ENCODE measurements around the gene ATP6V1G1.
"Not testable (repeated sequence)": the region's sequence is repeated elsewhere in the genome, so short reads cannot be mapped to it uniquely, and the experiment has no call there.

The ATP6V1G1 gene

GRCh38 chr9:114558027-114558675 is 29.4 kb upstream of the ATP6V1G1 start:
- H3K9me3 ChIP-seq (ENCODE audit: control insufficient read depth in 1 of 2, low read length in 2 of 2) = no peaks in the 10 kb centered on the region

GRCh38 chr9:114559830-114560513 is 27.6 kb upstream of the ATP6V1G1 start:
- Histone ChIP-seq H3K4me3 (ENCODE audit: low read depth in 1 of 2, low read length in 2 of 2) (no peak overlapping the region), H3K27me3 (ENCODE audit: low read depth, low read length) (no peaks in the 10 kb centered on the region), H3K27ac (ENCODE audit: low read length) (no peak overlapping the region), H3K36me3 (ENCODE audit: control insufficient read depth in 1 of 2, insufficient read depth in 2 of 2, low read length in 2 of 2) (no peaks in the 10 kb centered on the region), H3K9me3 (ENCODE audit: control insufficient read depth in 1 of 2, low read length in 2 of 2) (no peaks in the 10 kb centered on the region), H3K4me1 (ENCODE audit: control insufficient read depth in 1 of 2, insufficient read depth in 2 of 2, low read length in 2 of 2) (no peaks in the 10 kb centered on the region)

More at GRCh38 chr9:114558027-114558675, 29.4 kb upstream of the ATP6V1G1 start:
- no peaks in the 10 kb centered on the region for H3K4me1 ChIP-seq (ENCODE audit: control insufficient read depth in 1 of 2, insufficient read depth in 2 of 2, low read length in 2 of 2)
- no peaks in the 10 kb centered on the region for H3K27me3 ChIP-seq (ENCODE audit: low read depth, low read length)
- no peaks in the 10 kb centered on the region for H3K36me3 ChIP-seq (ENCODE audit: control insufficient read depth in 1 of 2, insufficient read depth in 2 of 2, low read length in 2 of 2)
- no peak overlapping the region for H3K27ac ChIP-seq (ENCODE audit: low read length)
- no peak overlapping the region for H3K4me3 ChIP-seq (ENCODE audit: low read depth in 1 of 2, low read length in 2 of 2)

GRCh38 chr9:114560956-114561355 is 26.6 kb upstream of the ATP6V1G1 start:
- H3K4me3 ChIP-seq (ENCODE audit: low read depth in 1 of 2, low read length in 2 of 2) = no peak overlapping the region
- no peak overlapping the region for H3K27ac ChIP-seq (ENCODE audit: low read length)
- no peaks in the 10 kb centered on the region for H3K9me3 ChIP-seq (ENCODE audit: control insufficient read depth in 1 of 2, low read length in 2 of 2)
- H3K27me3 ChIP-seq (ENCODE audit: low read depth, low read length) = no peaks in the 10 kb centered on the region
- H3K36me3 ChIP-seq (ENCODE audit: control insufficient read depth in 1 of 2, insufficient read depth in 2 of 2, low read length in 2 of 2) = no peaks in the 10 kb centered on the region
- H3K4me1 ChIP-seq (ENCODE audit: control insufficient read depth in 1 of 2, insufficient read depth in 2 of 2, low read length in 2 of 2) = no peaks in the 10 kb centered on the region

GRCh38 chr9:114561771-114562170 is 25.8 kb upstream of the ATP6V1G1 start:
- H3K27me3 ChIP-seq (ENCODE audit: low read depth, low read length) = no peaks in the 10 kb centered on the region
- H3K36me3 ChIP-seq (ENCODE audit: control insufficient read depth in 1 of 2, insufficient read depth in 2 of 2, low read length in 2 of 2) = no peaks in the 10 kb centered on the region
- no peaks in the 10 kb centered on the region for H3K9me3 ChIP-seq (ENCODE audit: control insufficient read depth in 1 of 2, low read length in 2 of 2)
- H3K4me1 ChIP-seq (ENCODE audit: control insufficient read depth in 1 of 2, insufficient read depth in 2 of 2, low read length in 2 of 2) = no peaks in the 10 kb centered on the region
- no peak overlapping the region for H3K27ac ChIP-seq (ENCODE audit: low read length)
- no peak overlapping the region for H3K4me3 ChIP-seq (ENCODE audit: low read depth in 1 of 2, low read length in 2 of 2)

- Histone ChIP-seq H3K4me3 (ENCODE audit: low read depth in 1 of 2, low read length in 2 of 2) (no peak overlapping the region), H3K4me1 (ENCODE audit: control insufficient read depth in 1 of 2, insufficient read depth in 2 of 2, low read length in 2 of 2) (no peaks in the 10 kb centered on the region), H3K36me3 (ENCODE audit: control insufficient read depth in 1 of 2, insufficient read depth in 2 of 2, low read length in 2 of 2) (no peaks in the 10 kb centered on the region), H3K9me3 (ENCODE audit: control insufficient read depth in 1 of 2, low read length in 2 of 2) (no peaks in the 10 kb centered on the region), H3K27ac (ENCODE audit: low read length) (no peak overlapping the region), H3K27me3 (ENCODE audit: low read depth, low read length) (no peaks in the 10 kb centered on the region)
Measured at GRCh38 chr9:114565204-114565603, 22.4 kb upstream of the ATP6V1G1 start.

- Histone ChIP-seq H3K27ac (ENCODE audit: low read length) (no peak overlapping the region), H3K36me3 (ENCODE audit: control insufficient read depth in 1 of 2, insufficient read depth in 2 of 2, low read length in 2 of 2) (no peaks in the 10 kb centered on the region), H3K4me3 (ENCODE audit: low read depth in 1 of 2, low read length in 2 of 2) (no peak overlapping the region), H3K4me1 (ENCODE audit: control insufficient read depth in 1 of 2, insufficient read depth in 2 of 2, low read length in 2 of 2) (no peaks in the 10 kb centered on the region), H3K9me3 (ENCODE audit: control insufficient read depth in 1 of 2, low read length in 2 of 2) (no peaks in the 10 kb centered on the region), H3K27me3 (ENCODE audit: low read depth, low read length) (no peaks in the 10 kb centered on the region)
Measured at GRCh38 chr9:114570742-114571141, 16.8 kb upstream of the ATP6V1G1 start.

GRCh38 chr9:114571391-114571790 is 16.2 kb upstream of the ATP6V1G1 start:
- no peaks in the 10 kb centered on the region for H3K4me1 ChIP-seq (ENCODE audit: control insufficient read depth in 1 of 2, insufficient read depth in 2 of 2, low read length in 2 of 2)
- no peak overlapping the region for H3K4me3 ChIP-seq (ENCODE audit: low read depth in 1 of 2, low read length in 2 of 2)
- no peak overlapping the region for H3K27ac ChIP-seq (ENCODE audit: low read length)
- H3K36me3 ChIP-seq (ENCODE audit: control insufficient read depth in 1 of 2, insufficient read depth in 2 of 2, low read length in 2 of 2) = no peaks in the 10 kb centered on the region
- no peaks in the 10 kb centered on the region for H3K9me3 ChIP-seq (ENCODE audit: control insufficient read depth in 1 of 2, low read length in 2 of 2)
- H3K27me3 ChIP-seq (ENCODE audit: low read depth, low read length) = no peaks in the 10 kb centered on the region

- Histone ChIP-seq H3K4me3 (ENCODE audit: low read depth in 1 of 2, low read length in 2 of 2) (no peak overlapping the region), H3K27ac (ENCODE audit: low read length) (no peak overlapping the region), H3K36me3 (ENCODE audit: control insufficient read depth in 1 of 2, insufficient read depth in 2 of 2, low read length in 2 of 2) (no peaks in the 10 kb centered on the region), H3K27me3 (ENCODE audit: low read depth, low read length) (no peaks in the 10 kb centered on the region), H3K4me1 (ENCODE audit: control insufficient read depth in 1 of 2, insufficient read depth in 2 of 2, low read length in 2 of 2) (no peaks in the 10 kb centered on the region), H3K9me3 (ENCODE audit: control insufficient read depth in 1 of 2, low read length in 2 of 2) (no peaks in the 10 kb centered on the region)
Measured at GRCh38 chr9:114572199-114572598, 15.4 kb upstream of the ATP6V1G1 start.

GRCh38 chr9:114574438-114574837 is 13.1 kb upstream of the ATP6V1G1 start:
- no peaks in the 10 kb centered on the region for H3K4me1 ChIP-seq (ENCODE audit: control insufficient read depth in 1 of 2, insufficient read depth in 2 of 2, low read length in 2 of 2)
- H3K36me3 ChIP-seq (ENCODE audit: control insufficient read depth in 1 of 2, insufficient read depth in 2 of 2, low read length in 2 of 2) = no peaks in the 10 kb centered on the region
- H3K27me3 ChIP-seq (ENCODE audit: low read depth, low read length) = no peaks in the 10 kb centered on the region
- no peaks in the 10 kb centered on the region for H3K9me3 ChIP-seq (ENCODE audit: control insufficient read depth in 1 of 2, low read length in 2 of 2)
- H3K27ac ChIP-seq (ENCODE audit: low read length) = no peak overlapping the region
- H3K4me3 ChIP-seq (ENCODE audit: low read depth in 1 of 2, low read length in 2 of 2) = no peak overlapping the region

GRCh38 chr9:114576779-114577178 is 10.8 kb upstream of the ATP6V1G1 start:
- not testable (repeated sequence) for H3K27ac ChIP-seq (ENCODE audit: low read length); H3K4me1 ChIP-seq (ENCODE audit: control insufficient read depth in 1 of 2, insufficient read depth in 2 of 2, low read length in 2 of 2); H3K36me3 ChIP-seq (ENCODE audit: control insufficient read depth in 1 of 2, insufficient read depth in 2 of 2, low read length in 2 of 2); H3K27me3 ChIP-seq (ENCODE audit: low read depth, low read length); H3K9me3 ChIP-seq (ENCODE audit: control insufficient read depth in 1 of 2, low read length in 2 of 2); H3K4me3 ChIP-seq (ENCODE audit: low read depth in 1 of 2, low read length in 2 of 2)

- H3K27ac ChIP-seq (ENCODE audit: low read length); H3K27me3 ChIP-seq (ENCODE audit: low read depth, low read length); H3K36me3 ChIP-seq (ENCODE audit: control insufficient read depth in 1 of 2, insufficient read depth in 2 of 2, low read length in 2 of 2); H3K4me1 ChIP-seq (ENCODE audit: control insufficient read depth in 1 of 2, insufficient read depth in 2 of 2, low read length in 2 of 2); H3K4me3 ChIP-seq (ENCODE audit: low read depth in 1 of 2, low read length in 2 of 2); H3K9me3 ChIP-seq (ENCODE audit: control insufficient read depth in 1 of 2, low read length in 2 of 2): not testable (repeated sequence)
Measured at GRCh38 chr9:114578134-114578533, 9.4 kb upstream of the ATP6V1G1 start.

All from muscle layer of duodenum (tissue), 2 donors.